DND-41 (cell line): ENCODE measurements around the gene NONO.

ENCODE experiments used
- CTCF ChIP-seq: IDR thresholded peaks from 2 replicates; pipeline ENCODE4 v1.5.1; 2012; ENCODE audit warnings: borderline replicate concordance, low read length, moderate library complexity, mild to moderate bottlenecking; ENCODE audit not compliant: poor library complexity, severe bottlenecking; ENCODE audit errors: extremely low read depth
- EZH2 ChIP-seq: IDR thresholded peaks from 3 replicates; pipeline ENCODE4 v1.6.1; 2012; ENCODE audit warnings: borderline replicate concordance, low read depth, mild to moderate bottlenecking, moderate library complexity, low read length, inconsistent platforms; ENCODE audit not compliant: severe bottlenecking

- TF ChIP-seq CTCF (no peak), EZH2 (no peak)
Measured at GRCh38 chrX:71296806-71297205, 13.4 kb downstream of the NONO start.
